AG09309 (cell line): ENCODE data around the gene LAMA1.

ENCODE experiments used
- DNase-seq: peaks from one replicate; pipeline ENCODE4 v3.0.0-alpha.2; 2010; ENCODE audit warnings: low read depth
- H3K4me3 ChIP-seq: 2 replicates; pipeline ENCODE4 v1.5.1; 2011; ENCODE audit warnings: mild to moderate bottlenecking, low read depth, low read length, moderate library complexity; ENCODE audit not compliant: control insufficient read depth
- TF ChIP-seq, protein P1 (sequence below): IDR thresholded peaks from 2 replicates; pipeline ENCODE4 v1.5.1; 2011; ENCODE audit warnings: mild to moderate bottlenecking, low read depth, low read length, inconsistent platforms; ENCODE audit not compliant: insufficient read depth, control insufficient read depth; ENCODE audit errors: missing control alignments

LAMA1 gene

DNA sequence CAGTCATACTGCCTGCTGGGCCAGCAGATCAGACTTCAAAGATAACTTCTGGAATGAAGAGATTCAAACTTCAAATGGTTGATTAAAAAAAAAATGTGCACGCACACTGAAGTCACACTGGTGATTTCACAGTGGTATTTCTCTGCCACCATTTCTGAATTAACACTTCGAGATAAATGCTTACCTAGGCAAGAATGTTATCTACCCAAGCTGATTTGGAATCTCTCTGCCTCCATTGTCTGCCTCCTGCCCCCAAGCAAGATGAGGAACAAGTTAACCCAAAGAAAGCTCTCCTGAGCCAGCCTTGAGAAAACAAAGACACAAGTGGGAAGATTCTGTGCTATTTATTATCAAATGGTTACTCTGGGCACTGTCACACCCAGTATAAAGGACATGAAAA, 6.5 kb downstream of the LAMA1 start:
- no peak for DNase-seq
- H3K4me3 ChIP-seq, result no peak overlapping the region
- TF ChIP-seq, protein P1, sequence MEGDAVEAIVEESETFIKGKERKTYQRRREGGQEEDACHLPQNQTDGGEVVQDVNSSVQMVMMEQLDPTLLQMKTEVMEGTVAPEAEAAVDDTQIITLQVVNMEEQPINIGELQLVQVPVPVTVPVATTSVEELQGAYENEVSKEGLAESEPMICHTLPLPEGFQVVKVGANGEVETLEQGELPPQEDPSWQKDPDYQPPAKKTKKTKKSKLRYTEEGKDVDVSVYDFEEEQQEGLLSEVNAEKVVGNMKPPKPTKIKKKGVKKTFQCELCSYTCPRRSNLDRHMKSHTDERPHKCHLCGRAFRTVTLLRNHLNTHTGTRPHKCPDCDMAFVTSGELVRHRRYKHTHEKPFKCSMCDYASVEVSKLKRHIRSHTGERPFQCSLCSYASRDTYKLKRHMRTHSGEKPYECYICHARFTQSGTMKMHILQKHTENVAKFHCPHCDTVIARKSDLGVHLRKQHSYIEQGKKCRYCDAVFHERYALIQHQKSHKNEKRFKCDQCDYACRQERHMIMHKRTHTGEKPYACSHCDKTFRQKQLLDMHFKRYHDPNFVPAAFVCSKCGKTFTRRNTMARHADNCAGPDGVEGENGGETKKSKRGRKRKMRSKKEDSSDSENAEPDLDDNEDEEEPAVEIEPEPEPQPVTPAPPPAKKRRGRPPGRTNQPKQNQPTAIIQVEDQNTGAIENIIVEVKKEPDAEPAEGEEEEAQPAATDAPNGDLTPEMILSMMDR, result no peak

DNA sequence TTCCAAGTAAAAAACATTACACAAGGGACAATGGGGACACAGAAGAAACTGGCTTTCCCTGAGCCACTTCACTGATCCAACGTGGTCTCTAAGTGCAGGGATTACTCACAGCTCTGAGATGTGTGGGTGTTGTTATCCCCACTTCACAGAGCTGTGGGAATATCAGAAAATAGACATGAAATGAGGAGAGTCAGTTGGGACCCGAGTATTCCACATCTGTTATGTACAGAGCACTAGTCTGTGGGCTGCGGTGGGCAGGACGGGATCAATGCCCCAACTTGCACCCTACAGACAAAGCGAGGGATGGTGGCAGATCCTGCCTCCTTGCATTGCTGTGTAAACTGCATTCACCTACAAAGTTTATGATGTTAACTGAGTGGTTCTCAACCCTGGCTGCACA, 11.7 kb downstream of the LAMA1 start:
- no peak overlapping the region for H3K4me3 ChIP-seq
- DNase-seq, result no peak
- TF ChIP-seq, protein P1, result no peak

DNA sequence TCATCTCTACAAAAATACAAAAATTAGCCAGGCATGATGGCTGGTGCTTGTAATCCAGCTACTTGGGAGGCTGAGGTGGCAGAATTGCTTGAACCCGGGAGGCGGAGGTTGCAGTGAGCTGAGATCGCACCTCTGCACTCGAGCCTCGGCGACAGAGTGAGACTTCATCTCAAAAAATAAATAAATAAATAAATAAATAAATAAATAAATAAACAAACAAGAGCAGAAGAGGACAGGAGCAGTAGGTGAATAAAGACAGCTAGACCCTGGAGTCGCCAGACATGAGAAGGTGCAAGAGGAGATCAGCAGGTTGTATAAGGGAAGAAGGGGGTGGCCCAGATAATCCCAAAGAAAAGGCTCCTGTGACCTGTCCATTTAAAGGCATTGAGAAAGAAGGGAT, 12.3 kb downstream of the LAMA1 start:
- no peak overlapping the region for H3K4me3 ChIP-seq
- TF ChIP-seq, protein P1, result no peak
- no peak for DNase-seq

DNA sequence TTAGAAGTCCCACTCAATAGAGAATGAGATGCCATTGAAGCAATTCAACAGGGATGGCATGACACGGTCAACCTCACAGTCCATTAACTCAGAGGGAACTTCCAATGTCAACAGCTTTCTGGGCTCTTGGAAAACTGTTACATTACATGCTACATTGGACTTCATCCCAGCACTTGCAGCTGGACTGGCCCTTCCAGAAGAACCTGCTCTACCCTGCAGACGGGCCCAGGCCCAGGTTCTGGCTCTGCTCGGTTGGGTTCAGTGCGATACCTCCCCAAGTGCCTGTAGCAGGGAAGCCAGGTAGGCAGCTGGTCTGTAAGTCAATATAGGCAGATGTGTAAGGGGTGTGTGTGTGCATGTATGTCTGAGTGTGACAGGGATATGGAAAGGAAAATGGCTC, 12.9 kb downstream of the LAMA1 start:
- no peak overlapping the region for H3K4me3 ChIP-seq
- DNase-seq, result no peak
- TF ChIP-seq, protein P1, result no peak

DNA sequence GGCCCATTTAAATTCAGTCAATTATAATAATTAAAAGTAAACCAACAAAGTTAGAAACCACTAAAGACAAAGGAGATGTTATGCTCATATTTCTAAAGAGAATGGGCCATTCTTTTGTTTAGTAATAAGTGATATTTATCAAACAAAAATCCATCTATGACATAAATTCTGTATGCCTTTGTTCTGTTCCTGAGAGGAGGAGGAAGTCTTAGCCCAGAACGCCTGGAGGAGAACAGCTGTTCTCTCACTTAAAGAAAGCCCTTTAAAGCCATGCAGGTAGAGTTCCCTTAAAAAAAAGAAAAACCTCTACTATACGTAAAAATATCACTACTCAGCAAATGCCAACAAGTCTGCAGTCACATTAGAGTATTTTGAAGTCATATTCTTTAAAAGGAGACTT, 15.5 kb downstream of the LAMA1 start:
- no peak overlapping the region for H3K4me3 ChIP-seq
- no peak for DNase-seq
- TF ChIP-seq, protein P1, result no peak

DNA sequence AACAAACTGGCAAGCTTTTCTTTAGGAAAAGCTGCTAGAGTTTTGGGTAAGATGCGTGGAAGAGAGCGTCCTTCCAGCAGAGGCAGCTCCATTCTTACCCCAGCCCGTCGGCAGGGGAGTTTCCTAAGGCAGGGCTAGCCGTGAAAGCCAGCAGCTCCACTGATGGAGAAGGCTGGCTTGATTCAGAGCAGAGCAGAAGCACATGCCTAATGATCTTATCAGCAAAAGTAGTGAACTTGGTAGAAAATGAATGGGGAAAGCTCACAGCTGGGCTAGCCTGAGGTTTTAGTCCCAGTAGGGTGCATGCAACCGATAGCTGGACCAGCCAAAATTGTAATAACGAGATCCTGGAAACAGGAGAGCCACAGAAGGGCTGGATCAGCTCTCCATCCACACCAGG, 20.8 kb downstream of the LAMA1 start:
- TF ChIP-seq, protein P1, result no peak
- no peak overlapping the region for H3K4me3 ChIP-seq
- DNase-seq, result no peak

DNA sequence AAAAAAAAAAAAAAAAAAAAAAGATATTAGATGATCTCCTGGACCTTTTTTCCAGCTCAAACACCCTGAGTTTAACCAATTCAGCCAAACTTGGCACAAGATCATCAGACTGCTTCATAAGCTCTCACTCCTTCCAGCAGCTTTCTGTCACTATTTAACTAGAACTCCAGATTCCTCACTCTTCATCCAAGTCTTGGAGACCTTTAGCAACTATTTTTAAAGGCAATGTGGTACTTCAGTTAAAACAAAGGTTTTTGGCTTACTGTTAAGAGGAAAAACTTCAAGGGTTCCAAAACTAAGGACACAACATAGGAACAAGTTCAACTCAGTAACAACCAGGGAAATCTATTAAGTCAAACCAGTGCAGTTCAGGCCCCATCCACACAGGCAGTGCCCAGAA, 23.2 kb downstream of the LAMA1 start:
- no peak overlapping the region for H3K4me3 ChIP-seq
- TF ChIP-seq, protein P1, result no peak
- no peak for DNase-seq
